Duodenal mucosa (tissue), 2 donors: ENCODE measurements around the gene IQCH.

Experiments
- H3K27ac ChIP-seq: one replicate; pipeline ENCODE4 v1.7.0; 2013; ENCODE audit warnings: low read depth, low read length
- H3K27me3 ChIP-seq, 2 donors: one replicate each; pipeline ENCODE4 v1.7.0; 2013; ENCODE audit warnings: low read length in 2 of 2, control low read depth in 1 of 2; ENCODE audit not compliant: insufficient read depth in 2 of 2, control insufficient read depth in 1 of 2
- H3K36me3 ChIP-seq, 2 donors: one replicate each; pipeline ENCODE4 v1.7.0; 2013; ENCODE audit warnings: low read length in 2 of 2, control low read depth in 1 of 2; ENCODE audit not compliant: insufficient read depth in 2 of 2, control insufficient read depth in 1 of 2
- H3K4me1 ChIP-seq, 2 donors: one replicate each; pipeline ENCODE4 v1.7.0; 2013; ENCODE audit warnings: low read length in 2 of 2, control low read depth in 1 of 2; ENCODE audit not compliant: insufficient read depth in 2 of 2, control insufficient read depth in 1 of 2
- H3K4me3 ChIP-seq, 2 donors: one replicate each; pipeline ENCODE4 v1.7.0; 2013; ENCODE audit warnings: low read length in 2 of 2, low read depth in 1 of 2
- H3K9ac ChIP-seq, 2 donors: one replicate each; pipeline ENCODE4 v1.7.0; 2013; ENCODE audit warnings: low read length in 2 of 2, low read depth in 1 of 2
- H3K9me3 ChIP-seq, 2 donors: one replicate each; pipeline ENCODE4 v1.7.0; 2013; ENCODE audit warnings: low read length in 2 of 2, control low read depth in 1 of 2; ENCODE audit not compliant: control insufficient read depth in 1 of 2

IQCH gene

DNA sequence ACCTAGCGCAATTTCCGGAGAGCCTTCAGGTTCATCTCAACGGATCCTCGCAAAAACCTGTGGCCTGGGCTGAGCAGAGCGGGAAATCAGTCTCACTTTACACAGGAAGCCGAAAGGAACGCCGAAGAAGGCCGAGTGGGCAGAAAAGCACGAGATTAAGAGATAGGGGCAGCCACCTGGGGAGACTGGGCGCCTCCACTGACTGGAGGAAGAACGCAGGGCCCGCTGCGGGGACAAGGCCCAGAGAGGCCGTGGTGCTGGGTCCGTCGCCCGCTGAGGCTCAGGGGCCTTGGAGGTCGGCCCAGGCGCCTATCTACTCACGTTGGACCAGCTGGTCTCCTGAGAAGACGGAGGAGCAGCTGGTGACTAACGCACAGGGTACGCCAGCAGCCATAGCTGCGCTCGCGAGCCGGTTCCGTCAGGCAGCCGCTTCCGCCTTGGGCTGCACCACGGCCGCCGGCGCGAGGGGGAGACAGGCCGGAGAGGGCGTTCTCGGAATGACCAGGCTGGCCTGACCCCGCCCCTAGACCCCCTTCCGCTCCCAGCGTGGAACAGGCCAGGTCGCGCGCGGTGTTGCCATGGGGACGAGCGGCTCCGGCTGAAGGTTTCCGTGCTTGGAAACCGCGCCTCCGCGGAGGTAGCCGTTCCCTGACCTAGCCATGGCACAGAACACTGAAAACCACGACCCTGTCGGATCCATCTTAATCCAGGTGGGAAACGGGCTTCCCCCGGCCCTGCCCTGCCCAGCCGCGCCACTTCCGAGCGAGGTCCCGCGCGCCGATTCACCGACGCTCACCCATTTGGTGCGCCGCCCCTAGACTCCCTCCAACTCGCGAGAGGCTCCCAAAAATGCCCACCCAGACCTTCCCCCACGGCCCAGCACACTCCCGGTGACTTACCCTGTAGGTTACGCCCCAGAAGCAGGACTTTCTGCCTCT is at the start of gene IQCH, which contains the start of gene AAGAB:
Gene IQCH (plus strand): TSS at position 549 of the 938 bp plus-strand sequence. CDS start 111 bp downstream, at position 660.
Gene AAGAB (minus strand): TSS at position 424 of the 938 bp plus-strand sequence. CDS start 30 bp downstream, at position 394.
- peak within 1 kb of the TSS; percentile 72 for H3K27ac ChIP-seq
- H3K9me3 ChIP-seq, result no peaks in the 10 kb centered on the region
- peak within 1 kb of the TSS; percentile 88 for H3K9ac ChIP-seq
- H3K4me1 ChIP-seq, result peaks cover 8 to 12% of the 10 kb centered on the region in 2 donors
- no peaks in the 10 kb centered on the region for H3K36me3 ChIP-seq
- peak within 1 kb of the TSS; percentile 81 to 99 for H3K4me3 ChIP-seq
- no peaks in the 10 kb centered on the region for H3K27me3 ChIP-seq

DNA sequence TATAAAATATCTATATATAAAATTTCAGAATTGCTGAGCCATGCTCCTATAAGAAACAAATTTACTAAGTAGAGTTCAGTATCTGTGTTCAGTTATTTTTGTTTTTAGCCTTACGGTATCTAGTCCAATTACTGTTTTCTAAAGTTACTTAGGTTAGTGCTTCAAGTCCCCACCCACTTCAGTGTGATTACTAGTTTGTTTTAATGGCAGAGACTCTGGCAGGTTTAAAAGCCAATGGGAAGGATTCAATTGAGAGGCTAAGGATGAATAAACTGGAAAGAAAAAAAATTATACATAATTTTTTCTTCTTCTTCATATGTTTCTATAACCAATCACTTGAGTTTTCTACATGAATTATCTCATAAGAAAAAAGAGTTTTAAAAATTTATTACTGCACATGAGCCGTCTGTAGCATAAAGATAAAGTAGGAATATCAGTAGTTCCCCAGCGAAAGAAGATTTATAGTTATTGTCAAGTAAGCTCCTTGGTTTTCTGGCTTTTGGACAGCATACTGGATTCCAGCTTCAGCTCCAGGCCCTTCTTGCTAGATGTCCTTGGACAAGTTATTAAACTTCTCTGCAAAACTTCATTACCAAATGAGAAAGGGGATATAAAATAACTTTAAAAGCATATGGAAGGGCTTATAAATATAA is 46.9 kb upstream of the IQCH start:
- Histone ChIP-seq H3K27ac (no peak overlapping the region), H3K9me3 (no peaks in the 10 kb centered on the region), H3K36me3 (peaks cover 6 to 24% of the 10 kb centered on the region in 2 donors), H3K4me1 (no peaks in the 10 kb centered on the region), H3K4me3 (no peak overlapping the region), H3K9ac (no peak overlapping the region), H3K27me3 (no peaks in the 10 kb centered on the region)

DNA sequence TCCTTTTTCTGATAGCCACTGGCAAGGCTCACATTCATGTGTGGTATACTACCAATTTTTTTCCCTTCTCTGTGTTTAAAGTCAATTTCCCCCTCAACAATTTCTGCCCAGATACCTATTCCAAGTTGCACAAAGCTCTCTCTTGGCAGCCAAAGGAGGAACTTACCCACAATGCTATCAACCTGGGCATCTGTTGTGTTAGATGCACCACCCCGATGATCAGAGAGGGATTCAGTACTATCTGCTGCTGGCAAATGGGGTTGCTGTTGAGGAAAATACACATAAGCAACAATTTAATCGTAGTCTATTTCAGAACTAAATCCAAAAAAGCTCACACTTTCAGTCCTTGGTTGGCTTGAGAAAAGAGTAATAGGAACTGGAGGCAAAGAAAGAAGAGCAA is 46.2 kb upstream of the IQCH start:
- H3K4me1 ChIP-seq, result no peaks in the 10 kb centered on the region
- H3K4me3 ChIP-seq, result no peak overlapping the region
- no peak overlapping the region for H3K27ac ChIP-seq
- no peak overlapping the region for H3K9ac ChIP-seq
- no peaks in the 10 kb centered on the region for H3K27me3 ChIP-seq
- peaks cover 6 to 19% of the 10 kb centered on the region in 2 donors for H3K36me3 ChIP-seq
- no peaks in the 10 kb centered on the region for H3K9me3 ChIP-seq

DNA sequence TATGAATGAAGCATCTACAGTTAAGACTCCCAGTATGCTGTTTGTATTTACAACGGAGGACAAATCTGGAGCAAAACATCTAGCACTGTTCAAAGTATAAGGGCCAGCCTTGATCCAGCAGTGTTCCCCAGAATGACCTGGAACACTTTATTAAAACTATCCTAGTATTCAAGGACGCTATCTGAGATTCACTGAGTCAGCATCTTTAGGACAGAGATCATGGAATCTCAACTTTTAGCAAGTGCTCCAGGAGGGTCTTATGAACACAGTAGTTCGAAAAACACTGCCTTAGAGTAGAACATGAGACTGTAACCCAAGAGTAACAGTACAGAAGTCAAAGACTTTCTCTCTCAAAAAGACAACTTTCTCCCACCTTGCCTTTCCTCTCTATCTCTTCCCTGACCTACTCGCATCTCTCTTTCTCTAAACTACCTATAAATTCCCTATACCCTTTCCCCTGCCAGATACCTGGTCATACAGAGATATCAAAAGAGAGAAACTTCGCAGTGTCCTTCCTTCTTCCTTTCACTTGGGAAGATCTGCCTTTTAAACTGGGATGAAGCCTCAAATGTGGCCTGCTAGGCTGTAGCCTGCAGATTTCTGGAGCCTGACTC is 43.9 kb upstream of the IQCH start:
- Histone ChIP-seq H3K27ac (no peak overlapping the region), H3K27me3 (no peaks in the 10 kb centered on the region)

DNA sequence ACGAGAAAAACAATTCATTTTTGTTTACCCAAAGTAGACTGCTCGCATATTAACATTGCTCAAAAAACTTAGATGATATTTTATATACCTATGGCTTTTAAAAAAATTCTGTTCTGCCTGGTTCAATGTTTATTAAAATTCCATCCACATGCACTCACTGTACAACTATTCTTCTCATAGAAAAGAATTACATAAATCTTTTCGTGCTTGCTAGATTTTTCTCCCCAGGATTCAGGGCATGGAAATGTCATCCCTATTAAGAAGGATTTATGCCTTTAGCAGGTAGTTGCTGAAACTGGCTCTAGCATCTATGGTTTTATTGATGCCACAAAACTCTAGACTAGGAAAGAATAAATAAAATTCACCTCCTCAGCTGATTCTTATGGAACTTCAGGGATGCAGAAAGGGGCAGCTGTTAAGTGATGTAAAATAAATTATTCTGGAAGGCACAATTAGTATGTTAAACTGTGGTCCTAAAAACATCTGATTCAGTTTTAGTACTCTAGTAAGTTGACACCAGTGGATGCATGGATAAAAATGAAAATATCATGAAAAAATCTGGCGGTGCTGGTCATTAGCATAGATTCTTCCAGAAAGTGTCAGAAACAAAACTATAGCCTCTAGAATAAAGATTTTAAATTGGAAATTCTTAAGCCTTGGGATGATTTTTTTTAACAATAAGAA is 41.8 kb upstream of the IQCH start:
- H3K27me3 ChIP-seq, result no peaks in the 10 kb centered on the region
- peaks cover 3 to 15% of the 10 kb centered on the region in 2 donors for H3K36me3 ChIP-seq
- H3K4me1 ChIP-seq, result no peaks in the 10 kb centered on the region
- no peak overlapping the region for H3K4me3 ChIP-seq
- H3K9ac ChIP-seq, result no peak overlapping the region
- no peaks in the 10 kb centered on the region for H3K9me3 ChIP-seq
- H3K27ac ChIP-seq, result no peak overlapping the region

More for the DNA sequence above, 43.9 kb upstream of the IQCH start:
- Histone ChIP-seq H3K9ac (no peak overlapping the region), H3K4me3 (no peak overlapping the region), H3K36me3 (peaks cover 3 to 19% of the 10 kb centered on the region in 2 donors), H3K4me1 (no peaks in the 10 kb centered on the region), H3K9me3 (no peaks in the 10 kb centered on the region)

DNA sequence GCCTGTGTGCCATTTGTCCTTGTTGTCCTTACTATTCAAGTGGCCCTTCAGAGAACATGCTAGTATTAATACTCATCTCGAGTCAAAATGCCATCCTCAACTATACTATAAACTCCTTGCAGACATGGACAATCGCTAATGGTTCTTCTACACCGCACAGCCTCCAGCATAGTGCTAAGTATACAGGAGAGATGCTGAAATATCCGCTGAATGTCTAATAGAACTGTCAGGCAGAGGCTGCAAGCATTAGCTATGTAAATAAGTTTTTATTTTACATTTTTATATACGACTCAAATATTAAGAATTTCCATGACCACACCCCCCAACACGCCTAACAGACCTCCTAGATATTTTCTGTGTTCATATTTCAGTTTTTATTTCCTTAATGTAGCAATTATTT is 39.5 kb upstream of the IQCH start:
- Histone ChIP-seq H3K9me3 (no peaks in the 10 kb centered on the region), H3K27me3 (no peaks in the 10 kb centered on the region), H3K4me3 (no peak overlapping the region), H3K27ac (no peak overlapping the region), H3K4me1 (no peaks in the 10 kb centered on the region), H3K9ac (no peak overlapping the region), H3K36me3 (peaks cover 3 to 8% of the 10 kb centered on the region in 2 donors)

DNA sequence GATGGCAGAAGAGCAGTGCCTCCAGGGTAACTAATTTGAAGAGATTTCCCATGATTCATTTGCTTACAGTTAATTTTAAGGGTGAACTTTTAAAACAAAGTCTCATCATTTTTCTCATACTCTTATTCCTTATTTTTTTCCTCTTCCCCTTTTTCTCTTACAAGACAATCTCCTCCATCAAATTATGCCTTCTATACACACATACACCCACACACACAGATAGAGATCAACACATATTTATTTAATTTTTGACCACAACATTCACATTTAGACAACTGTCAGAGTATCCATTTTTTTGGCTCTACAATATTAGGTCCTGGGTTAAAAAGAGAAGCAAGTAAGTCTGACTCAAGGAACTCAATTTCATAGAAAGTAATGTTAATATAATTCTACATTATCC is 37.7 kb upstream of the IQCH start:
- Histone ChIP-seq H3K4me3 (no peak overlapping the region), H3K27ac (no peak overlapping the region), H3K27me3 (no peaks in the 10 kb centered on the region), H3K9me3 (no peaks in the 10 kb centered on the region), H3K4me1 (no peaks in the 10 kb centered on the region), H3K9ac (no peak overlapping the region), H3K36me3 (peaks cover 3 to 8% of the 10 kb centered on the region in 2 donors)

DNA sequence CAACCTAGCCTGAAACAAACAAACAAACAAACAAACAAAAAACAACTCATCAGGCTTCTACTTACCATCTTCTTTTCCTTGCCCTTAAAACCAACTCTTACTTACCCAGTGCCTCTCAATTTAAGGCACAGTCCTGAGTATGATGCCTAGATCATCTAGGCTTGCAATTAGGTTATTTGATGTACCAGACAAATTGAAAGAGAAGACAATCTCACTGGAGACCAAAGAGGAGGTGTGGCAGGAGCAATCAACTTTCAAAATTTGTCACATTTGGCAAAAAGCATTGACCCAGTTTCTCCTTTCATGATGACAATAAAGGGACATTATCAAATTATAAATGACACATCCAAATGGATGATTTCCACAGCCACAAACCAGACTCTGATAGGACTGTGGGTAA is 36.2 kb upstream of the IQCH start:
- Histone ChIP-seq H3K27ac (no peak overlapping the region), H3K9me3 (no peaks in the 10 kb centered on the region), H3K36me3 (peaks cover 3 to 8% of the 10 kb centered on the region in 2 donors), H3K4me3 (no peak overlapping the region), H3K27me3 (no peaks in the 10 kb centered on the region), H3K4me1 (no peaks in the 10 kb centered on the region), H3K9ac (no peak overlapping the region)

DNA sequence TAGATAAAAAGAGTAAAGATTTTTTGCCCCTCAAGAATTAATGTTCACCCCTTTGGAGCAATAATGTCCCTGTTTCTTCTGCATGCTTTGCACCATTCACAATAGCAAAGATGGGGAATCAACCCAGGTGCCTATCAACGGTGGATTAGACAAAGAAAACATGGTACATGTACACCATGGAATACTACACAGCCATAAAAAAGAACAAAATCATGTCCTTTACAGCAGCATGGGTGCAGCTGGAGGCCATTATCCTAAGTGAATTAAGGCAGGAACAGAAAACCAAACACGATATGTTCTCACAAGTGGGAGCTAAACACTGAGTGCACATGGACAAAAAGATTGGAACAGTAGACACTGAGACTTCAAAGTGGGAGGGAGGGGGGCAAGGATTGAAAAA is 35.3 kb upstream of the IQCH start:
- Histone ChIP-seq H3K4me1 (no peaks in the 10 kb centered on the region), H3K27ac (no peak overlapping the region), H3K4me3 (no peak overlapping the region), H3K9ac (no peak overlapping the region), H3K27me3 (no peaks in the 10 kb centered on the region), H3K9me3 (no peaks in the 10 kb centered on the region), H3K36me3 (peaks cover 3 to 8% of the 10 kb centered on the region in 2 donors)
